ENCODE data around the gene PKIG. TPM values are rescaled to one million over a fixed set of nuclear protein-coding genes. Genes with fewer than 3 reads are reported as not detected.
A peak's percentile ranks its signal among the peaks of the same experiment; 100 is the strongest.

The PKIG gene
- total RNA-seq, 1 donor from 2014 or later, result 40.6 TPM

DNA sequence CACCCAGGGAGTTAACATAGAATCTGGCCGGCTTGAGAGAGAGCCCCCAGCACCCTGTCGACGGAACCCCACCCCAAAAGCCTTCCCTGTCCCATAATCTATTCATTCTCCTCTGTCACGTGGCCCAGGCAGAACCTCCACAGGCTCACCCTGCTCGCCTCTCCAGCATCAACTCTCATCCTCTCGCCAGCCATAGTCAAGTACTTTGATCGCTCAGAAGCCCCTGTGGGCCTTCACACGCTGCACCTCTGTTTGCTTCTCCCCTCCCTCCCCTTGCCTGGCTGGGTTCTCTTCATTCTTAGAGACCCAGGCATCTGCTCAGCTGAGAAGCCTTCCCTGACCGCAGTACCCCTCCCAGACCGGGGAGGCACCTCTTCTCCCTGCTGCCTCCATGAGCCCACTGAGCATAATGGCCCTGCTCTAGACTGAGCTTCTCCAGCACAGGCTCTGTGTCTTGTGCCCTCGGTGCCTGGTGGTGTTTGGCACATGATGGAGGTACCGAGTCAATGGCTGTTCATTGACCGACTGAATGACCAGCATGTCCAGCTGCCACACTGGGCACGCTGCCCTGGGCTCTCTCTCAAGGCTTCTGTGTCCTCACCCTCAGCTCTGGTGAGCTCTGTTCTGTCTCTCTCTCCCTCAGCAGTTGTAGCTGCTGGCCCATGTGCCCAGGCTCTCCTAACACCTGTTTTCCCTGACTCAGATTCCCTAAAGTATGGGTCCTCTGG is 33.7 kb downstream of the PKIG start:
- no peak for DNase-seq (ENCODE audit: low spot score)
- Histone ChIP-seq H4K20me1 (ENCODE audit: low read depth) (peaks cover 10% of the 10 kb centered on the region), H3K9me3 (ENCODE audit: low read depth) (no peaks in the 10 kb centered on the region), H3K79me2 (ENCODE audit: low read depth) (no peaks in the 10 kb centered on the region), H3K4me3 (no peak overlapping the region), H3K9ac (no peak overlapping the region), H3F3A (ENCODE audit: low read depth) (no peaks in the 10 kb centered on the region), H3K4me2 (no peak overlapping the region), H3K27ac (no peak overlapping the region), H3K4me1 (no peaks in the 10 kb centered on the region), H3K27me3 (no peaks in the 10 kb centered on the region), H2AFZ (replicated peaks) (no peak overlapping the region), H3K36me3 (no peaks in the 10 kb centered on the region)
- H3K36me3 Mint-ChIP-seq, result peaks cover 27% of the 10 kb centered on the region
- no peaks in the 10 kb centered on the region for H3K9me3 Mint-ChIP-seq
- peaks cover 7% of the 10 kb centered on the region for H3K27me3 Mint-ChIP-seq (ENCODE audit: insufficient read depth, low read depth)
- H3K4me3 Mint-ChIP-seq, result no peak overlapping the region
- TF ChIP-seq, protein P1, sequence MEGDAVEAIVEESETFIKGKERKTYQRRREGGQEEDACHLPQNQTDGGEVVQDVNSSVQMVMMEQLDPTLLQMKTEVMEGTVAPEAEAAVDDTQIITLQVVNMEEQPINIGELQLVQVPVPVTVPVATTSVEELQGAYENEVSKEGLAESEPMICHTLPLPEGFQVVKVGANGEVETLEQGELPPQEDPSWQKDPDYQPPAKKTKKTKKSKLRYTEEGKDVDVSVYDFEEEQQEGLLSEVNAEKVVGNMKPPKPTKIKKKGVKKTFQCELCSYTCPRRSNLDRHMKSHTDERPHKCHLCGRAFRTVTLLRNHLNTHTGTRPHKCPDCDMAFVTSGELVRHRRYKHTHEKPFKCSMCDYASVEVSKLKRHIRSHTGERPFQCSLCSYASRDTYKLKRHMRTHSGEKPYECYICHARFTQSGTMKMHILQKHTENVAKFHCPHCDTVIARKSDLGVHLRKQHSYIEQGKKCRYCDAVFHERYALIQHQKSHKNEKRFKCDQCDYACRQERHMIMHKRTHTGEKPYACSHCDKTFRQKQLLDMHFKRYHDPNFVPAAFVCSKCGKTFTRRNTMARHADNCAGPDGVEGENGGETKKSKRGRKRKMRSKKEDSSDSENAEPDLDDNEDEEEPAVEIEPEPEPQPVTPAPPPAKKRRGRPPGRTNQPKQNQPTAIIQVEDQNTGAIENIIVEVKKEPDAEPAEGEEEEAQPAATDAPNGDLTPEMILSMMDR (IDR thresholded peaks at IDR 0.05), result no peak
- TF ChIP-seq EZH2 (IDR thresholded peaks at IDR 0.05) (no peak), EZH2phosphoT487 (IDR thresholded peaks at IDR 0.05) (no peak)
- H3K4me1 Mint-ChIP-seq, result peaks cover 17% of the 10 kb centered on the region
- peak overlapping the region; percentile 78 for H3K27ac Mint-ChIP-seq

DNA sequence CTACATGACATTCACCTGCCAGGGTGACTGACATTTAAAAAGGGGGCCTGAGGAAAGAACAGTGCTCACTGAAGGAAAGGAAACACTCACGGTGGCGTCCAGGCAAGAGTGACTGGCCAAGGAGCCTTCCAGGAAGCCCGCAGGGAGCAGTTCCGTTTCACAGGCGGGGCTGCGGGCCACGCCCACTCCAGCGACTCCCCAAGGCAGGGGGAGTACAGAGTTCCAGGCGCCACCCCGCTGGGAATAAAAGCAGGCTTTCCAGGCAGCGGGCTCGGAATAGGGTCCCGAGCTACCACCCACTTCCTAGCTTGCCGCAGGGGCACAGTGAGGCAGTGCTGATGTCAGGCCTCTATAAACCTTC is 34.2 kb downstream of the PKIG start:
- H3K9me3 Mint-ChIP-seq, result no peaks in the 10 kb centered on the region
- H3K4me3 Mint-ChIP-seq, result no peak overlapping the region
- H3K36me3 Mint-ChIP-seq, result peaks cover 30% of the 10 kb centered on the region
- Histone ChIP-seq H3K9me3 (ENCODE audit: low read depth) (no peaks in the 10 kb centered on the region), H3K4me2 (no peak overlapping the region), H3K27me3 (no peaks in the 10 kb centered on the region), H3K9ac (no peak overlapping the region), H3K79me2 (ENCODE audit: low read depth) (no peaks in the 10 kb centered on the region), H4K20me1 (ENCODE audit: low read depth) (peaks cover 10% of the 10 kb centered on the region), H3K27ac (no peak overlapping the region), H3K36me3 (no peaks in the 10 kb centered on the region), H3K4me3 (no peak overlapping the region), H3F3A (ENCODE audit: low read depth) (no peaks in the 10 kb centered on the region), H2AFZ (replicated peaks) (no peak overlapping the region), H3K4me1 (no peaks in the 10 kb centered on the region)
- TF ChIP-seq, protein P1 (IDR thresholded peaks at IDR 0.05), result no peak
- no peak for TF ChIP-seq EZH2phosphoT487 (IDR thresholded peaks at IDR 0.05)
- no peak for TF ChIP-seq EZH2 (IDR thresholded peaks at IDR 0.05)
- peak; percentile 53 for DNase-seq (ENCODE audit: low spot score)
- H3K27me3 Mint-ChIP-seq (ENCODE audit: insufficient read depth, low read depth), result peaks cover 11% of the 10 kb centered on the region
- H3K27ac Mint-ChIP-seq, result peak overlapping the region; percentile 78
- H3K4me1 Mint-ChIP-seq, result peaks cover 17% of the 10 kb centered on the region

DNA sequence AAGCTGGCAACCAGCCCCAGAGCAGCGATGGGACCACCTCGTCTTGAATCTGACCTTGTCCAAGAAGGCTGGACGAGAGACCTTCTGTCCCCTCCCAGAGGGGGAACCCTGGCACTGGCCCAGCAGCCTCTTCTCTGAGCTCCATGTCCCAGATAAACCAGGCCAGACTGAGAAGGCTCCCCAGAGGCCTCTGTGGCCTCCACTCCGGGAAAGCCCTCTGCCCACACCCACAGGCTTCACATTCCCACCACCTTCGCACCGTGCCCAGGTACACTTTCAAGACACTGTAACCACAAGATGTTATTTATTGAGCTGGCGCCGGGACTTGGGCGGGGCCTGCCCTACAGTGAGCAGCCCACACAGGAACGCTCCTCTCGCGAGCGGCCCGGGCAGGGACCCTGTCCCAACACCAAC is 35.9 kb downstream of the PKIG start:
- Mint-ChIP-seq H3K27ac (no peak overlapping the region), H3K4me3 (no peak overlapping the region), H3K4me1 (peaks cover 17% of the 10 kb centered on the region), H3K27me3 (ENCODE audit: insufficient read depth, low read depth) (peaks cover 12% of the 10 kb centered on the region), H3K36me3 (peaks cover 38% of the 10 kb centered on the region), H3K9me3 (no peaks in the 10 kb centered on the region)
- no peaks in the 10 kb centered on the region for H3K36me3 ChIP-seq
- H3K9me3 ChIP-seq (ENCODE audit: low read depth), result no peaks in the 10 kb centered on the region
- H3K4me1 ChIP-seq, result no peaks in the 10 kb centered on the region
- no peak overlapping the region for H3K9ac ChIP-seq
- H2AFZ ChIP-seq (replicated peaks), result no peak overlapping the region
- H3K4me3 ChIP-seq, result no peak overlapping the region
- no peaks in the 10 kb centered on the region for H3K27me3 ChIP-seq
- no peaks in the 10 kb centered on the region for H3K79me2 ChIP-seq (ENCODE audit: low read depth)
- peaks cover 10% of the 10 kb centered on the region for H4K20me1 ChIP-seq (ENCODE audit: low read depth)
- TF ChIP-seq, protein P1 (IDR thresholded peaks at IDR 0.05), result no peak
- TF ChIP-seq EZH2phosphoT487 (IDR thresholded peaks at IDR 0.05) (no peak), EZH2 (IDR thresholded peaks at IDR 0.05) (no peak)
- H3K4me2 ChIP-seq, result no peak overlapping the region
- no peaks in the 10 kb centered on the region for H3F3A ChIP-seq (ENCODE audit: low read depth)
- no peak overlapping the region for H3K27ac ChIP-seq
- no peak for DNase-seq (ENCODE audit: low spot score)
